Sigmoid colon (tissue), 4 donors: ENCODE data around the gene NBPF1.
"Not testable (repeated sequence)": the region's sequence is repeated elsewhere in the genome, so short reads cannot be mapped to it uniquely, and the experiment has no call there.

Source experiments
- EP300 ChIP-seq, 4 donors: sonication (generic); formaldehyde crosslinking; IDR thresholded peaks; one replicate each; pipeline ENCODE4 v1.6.1; 2017; ENCODE audit warnings: antibody characterized with exemption in 4 of 4
- POLR2A ChIP-seq, 2 donors: fragments of 450-650 bp; IDR thresholded peaks; one replicate each; pipeline ENCODE4 v1.6.1; 2016; ENCODE audit warnings: antibody characterized with exemption in 2 of 2, mild to moderate bottlenecking in 2 of 2, moderate library complexity in 2 of 2
- POLR2AphosphoS5 ChIP-seq, 4 donors: sonication (generic); formaldehyde crosslinking; IDR thresholded peaks; one replicate each; pipeline ENCODE4 v1.6.1; 2017; ENCODE audit warnings: antibody characterized with exemption in 4 of 4
- TF ChIP-seq, protein P1 (sequence below), 4 experiments: fragments of 450-650 bp in 3 of 4; fragments of 200-600 bp in 1 of 4; IDR thresholded peaks; one replicate each; pipeline ENCODE4 v1.5.1; 2016 to 2019; ENCODE audit warnings: antibody characterized with exemption in 4 of 4, mild to moderate bottlenecking in 3 of 4, moderate library complexity in 2 of 4

DNA sequence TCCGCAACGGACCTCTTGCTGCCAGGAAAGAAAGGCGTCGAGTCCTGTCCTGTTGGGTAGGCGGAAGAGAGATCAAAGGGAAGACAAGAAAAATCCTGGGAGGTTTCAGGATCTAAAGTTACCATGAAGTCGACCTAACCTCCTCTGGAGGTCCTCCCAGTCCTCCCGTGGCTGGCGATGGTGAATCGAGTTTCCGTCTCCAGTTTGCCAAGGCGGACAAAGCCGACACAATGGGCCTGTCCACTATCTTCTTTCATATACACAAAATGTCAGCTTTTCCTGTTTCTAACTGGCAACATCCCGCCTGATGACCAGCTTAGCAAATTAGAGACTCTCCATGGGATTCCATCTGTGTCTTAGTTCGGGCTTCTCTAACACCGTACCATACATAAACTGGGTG, 76.6 kb downstream of the NBPF1 start:
- TF ChIP-seq, protein P1, sequence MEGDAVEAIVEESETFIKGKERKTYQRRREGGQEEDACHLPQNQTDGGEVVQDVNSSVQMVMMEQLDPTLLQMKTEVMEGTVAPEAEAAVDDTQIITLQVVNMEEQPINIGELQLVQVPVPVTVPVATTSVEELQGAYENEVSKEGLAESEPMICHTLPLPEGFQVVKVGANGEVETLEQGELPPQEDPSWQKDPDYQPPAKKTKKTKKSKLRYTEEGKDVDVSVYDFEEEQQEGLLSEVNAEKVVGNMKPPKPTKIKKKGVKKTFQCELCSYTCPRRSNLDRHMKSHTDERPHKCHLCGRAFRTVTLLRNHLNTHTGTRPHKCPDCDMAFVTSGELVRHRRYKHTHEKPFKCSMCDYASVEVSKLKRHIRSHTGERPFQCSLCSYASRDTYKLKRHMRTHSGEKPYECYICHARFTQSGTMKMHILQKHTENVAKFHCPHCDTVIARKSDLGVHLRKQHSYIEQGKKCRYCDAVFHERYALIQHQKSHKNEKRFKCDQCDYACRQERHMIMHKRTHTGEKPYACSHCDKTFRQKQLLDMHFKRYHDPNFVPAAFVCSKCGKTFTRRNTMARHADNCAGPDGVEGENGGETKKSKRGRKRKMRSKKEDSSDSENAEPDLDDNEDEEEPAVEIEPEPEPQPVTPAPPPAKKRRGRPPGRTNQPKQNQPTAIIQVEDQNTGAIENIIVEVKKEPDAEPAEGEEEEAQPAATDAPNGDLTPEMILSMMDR (IDR thresholded peaks at IDR 0.05) = not testable (repeated sequence)
- not testable (repeated sequence) for TF ChIP-seq POLR2A, POLR2AphosphoS5, EP300 (IDR thresholded peaks at IDR 0.05)
